Fibroblast of skin of left quadriceps (primary cell): ENCODE data around the gene TNFRSF17.

ENCODE experiments used
- DNase-seq, 2 experiments: peaks; one replicate each; pipeline ENCODE4 v3.0.0-alpha.2; 2013; ENCODE audit warnings: low read depth in 2 of 2

Gene TNFRSF17

GRCh38 chr16:12002447-12003006 is 37.5 kb downstream of the TNFRSF17 start:
- DNase-seq: peak; percentile 53 to 58

GRCh38 chr16:12006637-12007036 is 41.6 kb downstream of the TNFRSF17 start:
- no peak for DNase-seq

- DNase-seq: no peak
Measured at GRCh38 chr16:12009462-12009861, 44.5 kb downstream of the TNFRSF17 start.

- DNase-seq: no peak
Measured at GRCh38 chr16:12009922-12010321, 44.9 kb downstream of the TNFRSF17 start.

- DNase-seq: no peak
Measured at GRCh38 chr16:12010388-12011251, 45.6 kb downstream of the TNFRSF17 start.

- DNase-seq: no peak
Measured at GRCh38 chr16:12011565-12011964, 46.6 kb downstream of the TNFRSF17 start.

- DNase-seq: peak in 1 of 2 experiments; percentile 22
Measured at GRCh38 chr16:12016291-12016947, 51.4 kb downstream of the TNFRSF17 start.

- DNase-seq: peak; percentile 80
Measured at GRCh38 chr16:12017558-12017957, 52.5 kb downstream of the TNFRSF17 start.
